Stimulated activated CD8-positive, alpha-beta memory T cell treated with anti-CD3 and anti-CD28 coated beads, Interleukin-4, amount 100 ng/mL, for 48 hours (primary cell): ENCODE data around the gene NDUFC1.

Experiments used
- DNase-seq: peaks from one replicate; pipeline ENCODE4 v3.0.0-alpha.2; 2020

Gene NDUFC1

DNA sequence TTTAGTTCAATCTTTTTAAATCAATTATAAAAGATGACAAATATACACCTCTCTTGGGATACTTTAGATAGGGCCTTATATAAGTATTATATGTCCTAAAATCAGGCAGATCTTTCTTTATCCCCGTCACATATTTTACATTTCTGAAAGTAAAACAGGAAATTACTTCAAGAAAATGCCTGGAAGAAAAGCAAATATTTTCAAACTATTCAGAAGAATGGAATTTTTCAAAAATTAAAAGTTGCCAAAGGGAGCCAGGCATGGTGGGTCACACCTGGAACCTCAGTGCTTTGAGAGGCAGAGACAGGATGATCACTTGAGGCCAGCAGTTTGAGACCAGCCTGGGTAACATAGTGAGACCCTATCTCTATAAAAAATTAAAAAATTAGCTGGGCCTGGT, 56.7 kb downstream of the NDUFC1 start:
- DNase-seq = no peak

- DNase-seq = no peak
Measured at GRCh38 chr4:139243448-139244365, 58.6 kb downstream of the NDUFC1 start.

- no peak for DNase-seq
Measured at GRCh38 chr4:139242511-139243051, 59.7 kb downstream of the NDUFC1 start.

DNA sequence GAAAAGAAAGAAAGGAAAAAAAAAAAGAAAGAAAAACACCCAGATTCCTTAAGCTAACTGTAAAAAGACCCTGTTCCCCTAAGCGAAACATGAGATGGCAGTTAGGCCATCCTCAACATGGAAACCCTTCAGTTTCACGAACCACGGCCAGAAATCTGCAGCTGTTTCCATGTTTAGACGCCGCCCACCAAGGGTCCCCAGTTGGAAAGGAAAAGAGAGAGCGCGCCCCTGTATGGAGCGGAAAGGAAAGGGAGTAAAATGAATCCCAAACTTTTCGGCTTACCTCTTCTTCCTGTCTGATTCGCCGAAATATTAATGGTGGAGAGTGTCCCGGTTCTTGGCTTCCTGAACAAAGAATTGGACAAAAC, 60.5 kb downstream of the NDUFC1 start:
- no peak for DNase-seq

- DNase-seq = no peak
Measured at GRCh38 chr4:139241086-139241783, 61.0 kb downstream of the NDUFC1 start.
